ACC112 (cell line): Measurements from ENCODE around the gene KLHL35.

Experiments used
- H2AFZ ChIP-seq: fragments of 200-600 bp; sonication (generic); one replicate; pipeline ENCODE4 v1.6.0; 2017; ENCODE audit warnings: antibody characterized with exemption, low read length; ENCODE audit not compliant: unreplicated experiment
- H3K27ac ChIP-seq: fragments of 200-600 bp; sonication (generic); 2 replicates; pipeline ENCODE4 v1.5.1; 2014; ENCODE audit warnings: low read depth, mild to moderate bottlenecking, antibody characterized with exemption, low read length, moderate library complexity
- H3K27me3 ChIP-seq: fragments of 200-600 bp; sonication (generic); 2 replicates; pipeline ENCODE4 v1.6.1; 2014; ENCODE audit warnings: mild to moderate bottlenecking, antibody characterized with exemption, low read length, moderate library complexity, mixed read lengths; ENCODE audit not compliant: insufficient read depth
- H3K36me3 ChIP-seq: fragments of 200-600 bp; sonication (generic); 2 replicates; pipeline ENCODE4 v1.6.1; 2016; ENCODE audit warnings: mild to moderate bottlenecking, antibody characterized with exemption, low read length, moderate library complexity, mixed read lengths; ENCODE audit not compliant: insufficient read depth
- H3K4me1 ChIP-seq: fragments of 200-600 bp; sonication (generic); one replicate; pipeline ENCODE4 v1.6.1; 2016; ENCODE audit warnings: low read length, mixed read lengths; ENCODE audit not compliant: insufficient read depth, unreplicated experiment, control insufficient read depth
- H3K4me3 ChIP-seq: fragments of 200-600 bp; sonication (generic); 2 replicates; pipeline ENCODE4 v1.5.1; 2014; ENCODE audit warnings: mild to moderate bottlenecking, low read depth, low read length
- H3K79me2 ChIP-seq: fragments of 200-600 bp; sonication (generic); one replicate; pipeline ENCODE4 v1.6.0; 2016; ENCODE audit warnings: low read length; ENCODE audit not compliant: control insufficient read depth, unreplicated experiment, insufficient read depth

The KLHL35 gene, protein sequence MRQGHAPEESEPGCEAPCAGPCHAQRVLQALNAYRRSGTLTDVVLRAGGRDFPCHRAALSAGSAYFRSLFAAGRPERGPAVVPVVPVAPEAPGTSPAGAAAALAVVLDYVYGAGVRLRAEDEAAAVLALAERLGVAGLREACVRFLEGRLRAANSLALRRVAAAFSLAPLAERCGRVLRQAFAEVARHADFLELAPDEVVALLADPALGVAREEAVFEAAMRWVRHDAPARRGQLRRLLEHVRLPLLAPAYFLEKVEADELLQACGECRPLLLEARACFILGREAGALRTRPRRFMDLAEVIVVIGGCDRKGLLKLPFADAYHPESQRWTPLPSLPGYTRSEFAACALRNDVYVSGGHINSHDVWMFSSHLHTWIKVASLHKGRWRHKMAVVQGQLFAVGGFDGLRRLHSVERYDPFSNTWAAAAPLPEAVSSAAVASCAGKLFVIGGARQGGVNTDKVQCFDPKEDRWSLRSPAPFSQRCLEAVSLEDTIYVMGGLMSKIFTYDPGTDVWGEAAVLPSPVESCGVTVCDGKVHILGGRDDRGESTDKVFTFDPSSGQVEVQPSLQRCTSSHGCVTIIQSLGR

DNA sequence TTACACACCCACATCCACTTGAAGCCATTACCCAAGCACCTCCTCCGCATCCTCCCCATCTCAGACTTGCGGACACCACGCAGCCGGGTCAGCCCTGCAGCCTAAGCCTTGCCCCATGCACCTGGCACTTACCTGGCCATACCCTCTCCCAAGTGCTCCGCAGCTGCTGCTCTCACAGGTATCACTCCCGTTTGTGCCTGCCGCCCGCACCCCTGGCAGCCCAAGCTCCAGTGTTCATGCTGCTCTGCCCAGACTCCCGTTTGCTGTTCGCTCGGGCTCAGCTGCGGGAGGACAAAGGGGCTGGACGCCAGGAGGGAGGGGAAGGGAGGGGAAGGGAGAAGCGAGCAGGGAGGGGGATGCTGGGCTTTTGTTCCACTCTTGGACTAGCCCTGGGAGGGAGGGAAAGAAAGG is at the start of gene KLHL35:
TSS of gene KLHL35 (minus strand) at position 293 of the 411 bp plus-strand sequence. CDS start 2,574 bp downstream, outside the sequence.
- peaks cover 2% of the 10 kb centered on the region; the same call in 1 of the 2 replicates for H3K36me3 ChIP-seq
- peaks cover 9% of the 10 kb centered on the region for H3K4me1 ChIP-seq
- H3K4me3 ChIP-seq = no peak within 1 kb of the TSS
- no peaks in the 10 kb centered on the region for H3K27me3 ChIP-seq
- no peak within 1 kb of the TSS for H3K27ac ChIP-seq
- H3K79me2 ChIP-seq = peaks cover 18% of the 10 kb centered on the region
- H2AFZ ChIP-seq = no peak within 1 kb of the TSS

DNA sequence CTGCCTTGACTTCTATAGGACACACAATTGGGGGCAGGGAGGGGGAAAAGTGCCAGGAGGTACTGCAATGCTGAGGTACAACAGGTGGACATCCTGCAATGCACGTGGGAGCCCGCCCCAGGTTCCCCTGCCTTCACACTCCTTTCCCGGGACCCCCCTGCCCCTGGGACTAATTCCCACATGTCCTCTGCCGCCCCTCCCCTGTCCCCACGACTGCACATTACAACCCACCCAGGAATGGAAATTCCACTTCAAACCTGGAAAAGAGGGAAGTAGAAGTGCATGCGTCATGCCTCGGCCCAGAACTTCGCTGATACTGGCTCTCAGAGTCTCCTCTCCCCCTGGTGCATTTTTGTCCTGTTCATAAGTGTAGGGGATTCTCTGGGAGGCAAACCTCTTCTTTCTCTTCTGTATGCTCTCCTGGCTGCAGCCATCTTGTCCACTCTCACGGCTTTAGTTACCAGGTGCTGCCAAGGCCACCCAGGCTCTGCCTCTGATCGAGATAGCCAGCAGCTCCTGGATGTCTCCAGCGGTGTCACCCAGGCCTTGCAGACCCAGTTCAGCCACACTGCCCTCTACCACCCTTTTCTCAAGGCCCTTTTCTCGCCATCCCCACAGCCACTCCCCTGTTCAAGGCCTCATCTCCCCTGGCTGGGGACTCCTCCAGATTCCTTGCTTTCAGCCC is 49.1 kb upstream of the KLHL35 start:
- no peaks in the 10 kb centered on the region for H3K36me3 ChIP-seq
- no peak overlapping the region for H3K27ac ChIP-seq
- no peak overlapping the region for H2AFZ ChIP-seq
- H3K4me1 ChIP-seq = no peaks in the 10 kb centered on the region
- no peaks in the 10 kb centered on the region for H3K27me3 ChIP-seq
- no peak overlapping the region for H3K4me3 ChIP-seq
- H3K79me2 ChIP-seq = no peaks in the 10 kb centered on the region

DNA sequence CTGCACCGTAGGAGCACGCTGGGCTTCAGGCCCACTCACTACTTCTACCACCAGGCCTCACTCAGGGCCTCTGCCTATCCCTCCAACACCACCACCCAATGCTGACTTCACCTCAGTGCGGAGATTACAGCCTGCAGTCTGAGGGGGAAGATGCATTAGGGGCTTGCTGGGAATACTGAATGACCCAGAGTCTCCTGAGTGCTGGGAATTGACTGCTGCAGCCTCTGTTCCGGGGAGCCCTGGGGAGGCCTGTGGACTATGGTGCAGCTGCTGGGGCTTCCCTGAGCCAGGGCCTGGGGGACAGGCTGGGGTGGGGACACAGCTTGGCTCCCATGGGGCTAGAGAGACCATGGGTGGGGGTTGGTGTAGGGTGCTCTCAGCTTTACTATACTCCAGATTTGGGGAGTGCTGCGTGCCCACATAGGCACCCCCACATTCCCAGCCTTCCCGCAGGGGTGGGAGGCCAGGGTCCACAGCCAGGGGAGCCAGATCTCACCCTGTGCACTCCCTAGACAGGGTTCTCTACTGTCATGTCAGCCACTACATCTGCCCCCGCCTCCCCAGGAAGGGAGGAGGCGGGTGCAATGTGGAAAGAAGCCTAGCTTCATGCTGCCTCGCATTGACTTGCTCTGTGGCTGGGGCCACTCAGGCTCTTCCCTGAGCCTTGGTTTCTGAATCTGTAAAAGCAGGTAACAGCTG is 48.4 kb upstream of the KLHL35 start:
- H2AFZ ChIP-seq = no peak overlapping the region
- no peak overlapping the region for H3K4me3 ChIP-seq
- H3K27me3 ChIP-seq = no peaks in the 10 kb centered on the region
- no peaks in the 10 kb centered on the region for H3K79me2 ChIP-seq
- peaks cover 3% of the 10 kb centered on the region for H3K4me1 ChIP-seq
- H3K36me3 ChIP-seq = no peaks in the 10 kb centered on the region
- no peak overlapping the region for H3K27ac ChIP-seq

DNA sequence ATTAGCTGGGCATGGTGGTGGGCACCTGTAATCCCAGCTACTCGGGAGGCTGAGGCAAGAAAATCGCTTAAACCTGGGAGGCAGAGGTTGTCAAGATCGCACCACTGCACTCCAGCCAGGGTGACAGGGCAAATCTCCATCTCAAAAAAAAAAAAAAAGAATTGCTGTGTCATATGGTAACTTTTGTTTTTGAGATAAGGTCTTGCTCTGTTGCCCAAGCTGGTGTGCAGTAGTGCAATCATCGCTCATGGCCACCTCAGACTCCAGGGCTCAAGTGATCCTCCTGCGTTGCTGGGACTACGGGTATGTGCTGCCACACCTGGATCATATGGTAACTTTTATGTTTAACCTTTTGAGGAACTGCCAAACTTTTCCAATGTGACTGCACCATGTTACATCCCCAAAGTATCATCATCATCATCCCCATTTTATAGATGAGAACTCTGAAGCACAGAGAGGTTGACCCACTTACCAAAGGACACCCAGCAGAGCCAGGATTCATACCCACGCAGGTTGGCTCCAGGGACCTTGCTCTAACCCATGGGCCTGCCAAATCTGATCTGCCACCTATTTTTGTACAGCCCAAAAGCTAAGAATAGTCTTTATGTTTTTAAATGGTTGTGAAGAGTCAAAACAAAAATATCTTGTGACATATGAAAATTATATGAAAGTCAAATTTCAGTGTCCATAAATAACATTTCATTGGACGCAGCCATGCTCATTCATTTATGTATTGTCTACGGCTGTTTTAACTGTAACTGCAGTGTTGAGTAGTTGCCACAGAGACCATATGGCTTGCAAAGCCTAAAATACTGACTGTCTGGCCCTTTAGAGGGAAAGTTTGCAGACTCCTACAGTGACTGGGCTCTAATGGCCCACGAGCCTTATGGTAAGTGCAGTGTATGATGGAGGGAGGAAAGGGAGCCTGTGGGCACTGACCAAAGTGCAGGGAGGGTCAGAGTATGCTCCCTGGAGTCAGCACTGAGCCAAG is 47.5 kb upstream of the KLHL35 start:
- Histone ChIP-seq H3K27me3 (no peaks in the 10 kb centered on the region), H3K4me3 (no peak overlapping the region), H2AFZ (no peak overlapping the region), H3K79me2 (no peaks in the 10 kb centered on the region), H3K4me1 (peaks cover 12% of the 10 kb centered on the region), H3K27ac (no peak overlapping the region), H3K36me3 (no peaks in the 10 kb centered on the region)

DNA sequence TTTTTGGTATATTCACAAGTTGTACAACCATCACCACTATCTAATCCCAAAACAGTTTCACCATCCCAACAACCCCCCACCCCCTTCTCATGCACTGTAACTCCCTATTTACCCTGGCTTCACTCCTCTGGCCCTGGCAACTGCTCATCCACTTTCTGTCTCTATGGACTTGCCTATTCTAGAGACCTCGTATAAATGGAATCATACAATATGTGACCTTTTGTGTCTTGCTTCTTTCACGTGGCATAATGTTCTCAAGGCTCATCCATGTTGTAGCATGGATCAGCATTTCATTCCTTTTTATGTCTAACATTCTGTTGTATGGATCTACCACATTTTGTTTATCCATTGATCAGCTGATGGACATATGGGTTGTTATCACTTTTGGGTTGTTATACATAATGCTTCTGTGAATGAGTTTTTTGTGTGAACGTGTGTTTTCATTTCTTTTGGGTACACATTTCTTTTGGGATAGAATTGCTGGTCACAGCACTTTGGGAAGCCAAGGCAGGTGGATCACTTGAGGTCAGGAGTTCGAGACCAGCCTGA is 46.7 kb upstream of the KLHL35 start:
- Histone ChIP-seq H3K4me3 (no peak overlapping the region), H3K27me3 (no peaks in the 10 kb centered on the region), H3K27ac (no peak overlapping the region), H3K79me2 (no peaks in the 10 kb centered on the region), H3K4me1 (peaks cover 20% of the 10 kb centered on the region), H3K36me3 (no peaks in the 10 kb centered on the region), H2AFZ (no peak overlapping the region)

DNA sequence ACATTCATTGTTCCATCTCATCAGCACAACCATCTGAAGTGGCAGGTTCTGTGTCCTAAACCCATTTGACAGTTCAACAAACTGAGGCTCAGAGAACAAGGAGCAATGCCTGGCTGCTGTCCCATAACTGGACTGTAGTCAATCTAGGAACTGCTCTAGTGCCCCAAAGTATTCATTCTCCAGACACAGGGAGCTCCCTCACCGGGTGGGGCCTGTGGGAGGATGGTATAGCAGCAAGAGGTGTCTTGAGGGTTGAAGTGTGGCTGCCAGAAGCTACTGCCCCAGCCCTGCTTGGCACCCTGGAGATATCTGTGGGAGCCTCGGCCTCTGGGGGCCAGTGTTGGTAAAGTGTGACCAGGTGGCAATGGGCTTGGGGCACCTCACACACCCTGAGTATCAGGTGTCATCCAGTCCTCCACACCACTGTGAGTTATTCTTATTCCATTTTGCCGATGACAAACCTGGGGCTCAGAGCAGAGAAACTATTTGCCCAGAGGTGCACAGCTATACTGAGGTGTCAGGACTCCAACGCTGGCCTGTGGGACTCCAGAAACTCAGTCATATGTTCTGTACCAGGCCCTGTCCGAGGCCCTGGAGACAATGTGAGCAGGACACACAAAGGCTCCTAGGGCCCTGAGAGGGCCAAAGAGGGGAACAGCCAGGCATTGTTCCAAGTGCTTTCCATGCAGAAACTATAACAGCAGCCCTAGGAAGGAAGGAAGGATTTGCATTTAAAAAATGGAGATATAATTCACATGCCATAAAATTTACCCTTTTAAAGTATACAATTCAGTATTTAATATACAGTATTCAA is 46.0 kb upstream of the KLHL35 start:
- Histone ChIP-seq H3K79me2 (no peaks in the 10 kb centered on the region), H3K27ac (no peak overlapping the region), H3K4me1 (peaks cover 20% of the 10 kb centered on the region), H3K4me3 (no peak overlapping the region), H3K27me3 (no peaks in the 10 kb centered on the region), H2AFZ (no peak overlapping the region), H3K36me3 (no peaks in the 10 kb centered on the region)

DNA sequence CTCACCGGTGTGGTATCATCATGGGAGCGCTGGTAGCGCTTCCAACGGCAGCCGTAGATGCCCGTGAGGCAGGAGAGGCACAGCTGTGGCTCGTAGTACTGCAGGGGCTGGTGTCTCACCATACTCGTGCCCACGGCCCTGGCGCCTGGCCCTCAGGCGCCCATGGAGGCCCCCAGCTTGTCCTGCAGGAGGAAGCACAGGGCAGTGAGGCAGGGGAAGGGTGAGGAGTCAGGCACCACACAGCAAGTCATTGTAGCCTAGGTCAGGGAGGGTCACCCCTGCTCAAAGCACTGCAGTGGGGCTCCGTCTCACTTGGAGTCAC is 44.6 kb upstream of the KLHL35 start:
- H3K4me1 ChIP-seq = peaks cover 20% of the 10 kb centered on the region
- no peaks in the 10 kb centered on the region for H3K36me3 ChIP-seq
- H3K4me3 ChIP-seq = no peak overlapping the region
- no peak overlapping the region for H3K27ac ChIP-seq
- H3K27me3 ChIP-seq = no peaks in the 10 kb centered on the region
- H3K79me2 ChIP-seq = no peaks in the 10 kb centered on the region
- no peak overlapping the region for H2AFZ ChIP-seq

DNA sequence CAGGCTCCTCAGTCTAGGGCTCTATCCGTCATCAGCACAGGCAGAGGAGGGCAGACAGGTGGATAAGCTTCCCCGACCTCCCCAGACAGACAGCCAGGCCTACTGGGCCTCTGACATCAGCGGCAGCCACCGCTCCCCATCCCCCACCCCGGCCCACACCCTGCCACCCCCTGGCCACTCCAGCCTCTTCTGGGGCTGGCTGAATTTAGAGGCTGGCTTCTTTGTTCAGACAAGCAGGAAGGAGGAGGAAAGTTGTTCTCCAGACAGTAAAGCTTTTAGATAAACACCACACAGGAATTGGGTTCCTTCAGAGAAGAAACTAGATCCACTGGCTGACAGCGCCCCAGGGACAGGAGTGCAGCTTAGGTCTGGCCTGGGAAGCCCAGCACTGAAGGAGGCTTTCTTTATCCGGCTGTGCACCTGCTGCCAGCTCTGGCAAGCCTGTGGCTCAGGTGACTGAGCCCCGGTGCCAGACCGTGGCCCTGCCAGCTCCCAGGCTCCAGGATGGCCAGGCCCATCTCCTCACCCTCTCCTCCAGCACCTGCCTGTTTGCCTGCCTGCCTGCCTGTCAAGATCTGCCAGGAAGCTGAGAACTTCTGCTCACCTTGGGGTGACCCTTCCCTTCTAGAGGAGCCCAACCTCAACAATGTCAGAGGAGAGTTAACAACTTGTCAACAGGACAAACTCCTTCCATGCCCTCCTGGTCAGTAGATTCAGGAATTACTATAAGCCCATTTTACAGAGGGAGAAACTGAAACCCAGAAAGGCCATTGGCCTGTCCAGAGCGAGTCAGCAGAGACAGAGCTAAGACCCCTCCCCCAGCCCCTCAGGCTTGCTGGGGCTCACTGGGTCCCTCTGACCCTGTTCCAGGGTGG is 44.0 kb upstream of the KLHL35 start:
- H3K4me3 ChIP-seq = no peak overlapping the region
- no peaks in the 10 kb centered on the region for H3K36me3 ChIP-seq
- H3K4me1 ChIP-seq = peaks cover 20% of the 10 kb centered on the region
- H3K79me2 ChIP-seq = no peaks in the 10 kb centered on the region
- H3K27ac ChIP-seq = no peak overlapping the region
- H2AFZ ChIP-seq = no peak overlapping the region
- H3K27me3 ChIP-seq = no peaks in the 10 kb centered on the region
